Mucosa of rectum (tissue), 2 donors: ENCODE results near the gene OR2M7.
"Not testable (repeated sequence)": the region's sequence is repeated elsewhere in the genome, so short reads cannot be mapped to it uniquely, and the experiment has no call there.

Experiments used
- H3K27ac ChIP-seq, 2 donors: one replicate each; pipeline ENCODE4 v1.7.0; 2013; ENCODE audit warnings: inconsistent platforms in 2 of 2, low read depth in 2 of 2, low read length in 2 of 2
- H3K27me3 ChIP-seq, 2 donors: one replicate each; pipeline ENCODE4 v1.7.0; 2013; ENCODE audit warnings: low read length in 2 of 2; ENCODE audit not compliant: control insufficient read depth in 2 of 2, insufficient read depth in 2 of 2
- H3K36me3 ChIP-seq, 2 donors: one replicate each; pipeline ENCODE4 v1.7.0; 2013; ENCODE audit warnings: low read length in 2 of 2; ENCODE audit not compliant: control insufficient read depth in 2 of 2, insufficient read depth in 2 of 2
- H3K4me1 ChIP-seq, 2 donors: one replicate each; pipeline ENCODE4 v1.7.0; 2013; ENCODE audit warnings: low read length in 2 of 2, mild to moderate bottlenecking in 1 of 2; ENCODE audit not compliant: control insufficient read depth in 2 of 2, insufficient read depth in 2 of 2
- H3K4me3 ChIP-seq, 2 donors: one replicate each; pipeline ENCODE4 v1.7.0; 2013; ENCODE audit warnings: low read length in 2 of 2
- H3K9ac ChIP-seq, 2 donors: one replicate each; pipeline ENCODE4 v1.7.0; 2013; ENCODE audit warnings: low read length in 2 of 2, low read depth in 1 of 2, mild to moderate bottlenecking in 1 of 2
- H3K9me3 ChIP-seq, 2 donors: one replicate each; pipeline ENCODE4 v1.7.0; 2013; ENCODE audit warnings: low read length in 2 of 2; ENCODE audit not compliant: control insufficient read depth in 2 of 2
- donor health status: healthy.
- donor health status: Normal muscosa, but diverticular disease.

The OR2M7 gene

GRCh38 chr1:248324468-248324867, at the start of gene OR2M7:
TSS of gene OR2M7 (minus strand) at chr1:248324568. CDS start at chr1:248324568, 0 bp downstream.
- no peaks in the 10 kb centered on the region for H3K27me3 ChIP-seq
- no peaks in the 10 kb centered on the region for H3K36me3 ChIP-seq
- H3K9me3 ChIP-seq, result no peaks in the 10 kb centered on the region
- H3K9ac ChIP-seq, result no peak within 1 kb of the TSS
- no peaks in the 10 kb centered on the region for H3K4me1 ChIP-seq
- H3K27ac ChIP-seq, result no peak within 1 kb of the TSS
- H3K4me3 ChIP-seq, result no peak within 1 kb of the TSS

GRCh38 chr1:248373761-248374160, 49.4 kb upstream of the OR2M7 start:
- Histone ChIP-seq H3K4me3 (no peak overlapping the region), H3K27ac (no peak overlapping the region), H3K9me3 (peaks cover 0 to 4% of the 10 kb centered on the region in 2 donors), H3K27me3 (no peaks in the 10 kb centered on the region), H3K9ac (no peak overlapping the region), H3K4me1 (no peaks in the 10 kb centered on the region), H3K36me3 (no peaks in the 10 kb centered on the region)

DNA sequence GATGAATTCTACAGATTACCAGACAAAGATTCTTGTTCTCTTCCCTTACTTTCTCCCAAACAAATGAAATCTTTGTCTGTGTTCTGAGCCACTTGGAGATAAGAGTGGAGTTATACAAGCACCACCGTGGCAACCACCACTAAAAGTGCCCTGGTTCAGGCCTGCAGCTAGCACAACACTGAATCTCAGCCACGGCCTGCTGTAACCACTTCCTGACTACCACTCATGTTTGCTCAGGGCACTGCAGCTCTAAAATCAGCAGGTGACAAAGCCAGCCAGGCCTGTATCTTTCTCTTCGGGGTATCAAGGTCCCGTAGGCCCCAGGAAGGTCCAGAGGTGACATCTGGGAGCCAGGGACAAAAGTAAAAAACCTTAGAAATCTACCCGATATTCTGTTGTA, 48.0 kb upstream of the OR2M7 start:
- H3K4me1 ChIP-seq, result no peaks in the 10 kb centered on the region
- no peak overlapping the region for H3K27ac ChIP-seq
- no peaks in the 10 kb centered on the region for H3K36me3 ChIP-seq
- H3K9ac ChIP-seq, result no peak overlapping the region
- no peaks in the 10 kb centered on the region for H3K27me3 ChIP-seq
- peaks cover 0 to 4% of the 10 kb centered on the region in 2 donors for H3K9me3 ChIP-seq
- no peak overlapping the region for H3K4me3 ChIP-seq

DNA sequence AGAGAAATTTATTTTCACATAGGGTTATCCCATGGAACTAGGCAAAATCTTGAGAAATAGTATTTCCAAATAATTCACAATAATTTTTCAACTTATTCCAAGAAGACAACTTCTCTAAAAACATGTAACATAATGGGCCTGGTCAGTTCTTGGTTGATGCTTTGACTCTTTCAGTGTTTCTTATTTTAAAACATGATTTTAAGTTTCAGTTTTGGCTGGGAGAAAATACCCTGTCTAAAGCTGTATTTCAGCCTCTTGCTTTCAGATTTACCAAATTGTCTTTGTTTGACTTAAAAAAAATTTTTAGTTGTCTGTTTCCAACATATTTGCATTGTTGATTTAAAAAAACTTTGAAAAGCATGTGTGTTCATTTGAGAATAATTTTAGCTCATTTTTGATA, 42.2 kb upstream of the OR2M7 start:
- Histone ChIP-seq H3K4me3 (no peak overlapping the region), H3K36me3 (no peaks in the 10 kb centered on the region), H3K27ac (no peak overlapping the region), H3K9ac (no peak overlapping the region), H3K27me3 (no peaks in the 10 kb centered on the region), H3K9me3 (no peaks in the 10 kb centered on the region), H3K4me1 (no peaks in the 10 kb centered on the region)

DNA sequence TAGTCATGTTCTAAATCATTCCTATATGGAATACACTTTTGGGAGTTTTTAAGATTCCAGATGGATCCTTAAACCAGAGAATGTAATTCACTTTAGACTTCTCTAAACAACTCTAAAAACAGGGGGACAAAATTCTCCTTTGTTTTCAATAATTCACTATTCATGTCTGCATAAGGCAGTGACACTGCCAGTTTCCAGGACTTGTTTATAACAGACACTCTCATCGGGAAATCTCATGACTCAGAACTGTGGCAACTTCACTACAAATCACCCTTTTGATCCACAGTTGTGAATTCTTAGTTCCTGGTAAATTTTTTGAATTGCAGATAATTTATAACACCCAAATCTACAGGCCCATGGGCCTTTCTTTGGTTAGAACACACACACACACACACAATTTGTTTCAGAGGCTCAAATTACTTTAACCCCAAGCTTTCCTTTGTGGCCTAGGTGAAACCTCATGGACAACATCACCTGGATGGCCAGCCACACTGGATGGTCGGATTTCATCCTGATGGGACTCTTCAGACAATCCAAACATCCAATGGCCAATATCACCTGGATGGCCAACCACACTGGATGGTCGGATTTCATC, 36.9 kb upstream of the OR2M7 start, which contains the start of gene OR2T4:
OR2T4 (plus strand) TSS at position 545 of the 595 bp plus-strand sequence; CDS start at position 545, 0 bp downstream.
- no peak within 1 kb of the TSS for H3K27ac ChIP-seq

GRCh38 chr1:248359415-248359814, 35.0 kb upstream of the OR2M7 start:
- Histone ChIP-seq H3K36me3 (no peaks in the 10 kb centered on the region), H3K4me3 (no peak overlapping the region), H3K27ac (no peak overlapping the region), H3K9me3 (peaks cover 0 to 2% of the 10 kb centered on the region in 2 donors), H3K4me1 (no peaks in the 10 kb centered on the region), H3K9ac (no peak overlapping the region), H3K27me3 (no peaks in the 10 kb centered on the region)

More for the DNA sequence above, 36.9 kb upstream of the OR2M7 start, which contains the start of gene OR2T4:
- no peaks in the 10 kb centered on the region for H3K27me3 ChIP-seq
- no peak within 1 kb of the TSS for H3K4me3 ChIP-seq
- H3K4me1 ChIP-seq, result no peaks in the 10 kb centered on the region
- H3K9me3 ChIP-seq, result peaks cover 0 to 2% of the 10 kb centered on the region in 2 donors
- no peak within 1 kb of the TSS for H3K9ac ChIP-seq
- no peaks in the 10 kb centered on the region for H3K36me3 ChIP-seq

GRCh38 chr1:248348475-248348874, 24.1 kb upstream of the OR2M7 start, which contains the start of gene OR14C36:
TSS of gene OR14C36 (plus strand) at chr1:248348775. CDS start at chr1:248348775, 0 bp downstream.
- Histone ChIP-seq H3K36me3 (no peaks in the 10 kb centered on the region), H3K27me3 (no peaks in the 10 kb centered on the region), H3K9me3 (no peaks in the 10 kb centered on the region), H3K4me3 (no peak within 1 kb of the TSS), H3K27ac (no peak within 1 kb of the TSS), H3K4me1 (no peaks in the 10 kb centered on the region), H3K9ac (no peak within 1 kb of the TSS)

GRCh38 chr1:248343451-248343850, 19.1 kb upstream of the OR2M7 start:
- Histone ChIP-seq H3K4me3 (no peak overlapping the region), H3K36me3 (no peaks in the 10 kb centered on the region), H3K27me3 (no peaks in the 10 kb centered on the region), H3K9me3 (peaks cover 0 to 2% of the 10 kb centered on the region in 2 donors), H3K4me1 (no peaks in the 10 kb centered on the region), H3K9ac (no peak overlapping the region), H3K27ac (no peak overlapping the region)

DNA sequence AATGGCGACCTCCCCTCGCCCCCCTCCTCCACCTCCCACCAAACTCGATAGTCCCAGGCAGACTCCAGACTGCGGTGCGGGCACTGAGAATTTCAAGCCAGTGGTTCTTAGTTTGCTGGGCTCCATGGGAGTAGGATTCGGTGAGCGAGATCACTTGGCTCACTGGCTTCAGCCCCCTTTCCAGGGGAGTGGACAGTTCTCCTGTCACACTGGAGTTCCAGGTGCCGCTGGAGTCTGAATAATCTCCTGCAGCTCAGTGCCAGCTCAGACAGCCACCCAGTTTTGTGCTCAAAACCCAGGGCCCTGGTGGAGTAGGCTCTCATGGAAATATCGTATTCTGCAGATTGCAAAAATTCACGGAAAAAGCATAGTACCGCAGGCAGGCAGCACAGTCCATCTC, 7.6 kb downstream of the OR2M7 start:
- Histone ChIP-seq H3K9me3 (no peaks in the 10 kb centered on the region), H3K4me3 (no peak overlapping the region), H3K4me1 (no peaks in the 10 kb centered on the region), H3K9ac (no peak overlapping the region), H3K27me3 (no peaks in the 10 kb centered on the region), H3K36me3 (no peaks in the 10 kb centered on the region), H3K27ac (no peak overlapping the region)

GRCh38 chr1:248306740-248307139, 17.6 kb downstream of the OR2M7 start:
- H3K4me1 ChIP-seq, H3K27me3 ChIP-seq, H3K36me3 ChIP-seq, H3K9ac ChIP-seq, H3K27ac ChIP-seq, H3K4me3 ChIP-seq, H3K9me3 ChIP-seq: not testable (repeated sequence)
